Liver (tissue), 9 donors: ENCODE data around the gene FBXO34. TPM values are rescaled to one million over a fixed set of nuclear protein-coding genes. Genes with fewer than 3 reads are reported as not detected.

Experiments
- DNase-seq: peaks from one replicate; pipeline ENCODE4 v3.0.0-alpha.2; 2017; ENCODE audit warnings: low spot score
- H3K27ac ChIP-seq, 2 donors: one replicate each; pipeline ENCODE4 v1.7.0; 2013; ENCODE audit warnings: inconsistent platforms in 2 of 2, low read length in 2 of 2, control low read depth in 1 of 2, low read depth in 1 of 2, mild to moderate bottlenecking in 1 of 2
- H3K27me3 ChIP-seq, 4 donors: one replicate each; pipeline versions ENCODE4 v1.6.1 to v1.7.0; 2013; ENCODE audit warnings: low read length in 3 of 4, inconsistent platforms in 1 of 4, mild to moderate bottlenecking in 1 of 4, moderate library complexity in 1 of 4; ENCODE audit not compliant: control insufficient read depth in 4 of 4, insufficient read depth in 4 of 4
- H3K36me3 ChIP-seq, 4 donors: one replicate each; pipeline versions ENCODE4 v1.6.1 to v1.7.0; 2013; ENCODE audit warnings: low read length in 3 of 4, mild to moderate bottlenecking in 3 of 4, low read depth in 1 of 4, moderate library complexity in 1 of 4; ENCODE audit not compliant: control insufficient read depth in 4 of 4, insufficient read depth in 3 of 4
- H3K4me1 ChIP-seq, 4 donors: one replicate each; pipeline versions ENCODE4 v1.6.1 to v1.7.0; 2013; ENCODE audit warnings: low read length in 3 of 4, mild to moderate bottlenecking in 3 of 4, moderate library complexity in 1 of 4; ENCODE audit not compliant: control insufficient read depth in 4 of 4, insufficient read depth in 4 of 4
- H3K4me3 ChIP-seq, 3 donors: one replicate each; pipeline versions ENCODE4 v1.6.1 to v1.7.0; 2013; ENCODE audit warnings: low read length in 3 of 3, control low read depth in 1 of 3, low read depth in 1 of 3, mild to moderate bottlenecking in 1 of 3
- H3K9ac ChIP-seq, 2 donors: one replicate each; pipeline ENCODE4 v1.7.0; 2013; ENCODE audit warnings: low read length in 2 of 2, mild to moderate bottlenecking in 2 of 2, moderate library complexity in 2 of 2, control low read depth in 1 of 2, low read depth in 1 of 2
- H3K9me3 ChIP-seq, 4 donors: one replicate each; pipeline versions ENCODE4 v1.6.1 to v1.7.0; 2013; ENCODE audit warnings: low read length in 3 of 4; ENCODE audit not compliant: control insufficient read depth in 4 of 4
- ATF3 ChIP-seq: IDR thresholded peaks from 2 replicates; pipeline ENCODE4 v1.6.1; 2016; ENCODE audit warnings: antibody characterized with exemption
- CTCF ChIP-seq: fragments of 150-350 bp; IDR thresholded peaks from 2 replicates; pipeline ENCODE4 v1.5.1; 2017; ENCODE audit warnings: improper control_type of control experiment, low read depth, low read length; ENCODE audit not compliant: missing input control
- EGR1 ChIP-seq, 2 donors: IDR thresholded peaks; 2 replicates each; pipeline ENCODE4 v1.6.1; 2016 to 2018; ENCODE audit warnings: antibody characterized with exemption in 2 of 2, low read depth in 2 of 2
- FOXA1 ChIP-seq: IDR thresholded peaks from 2 replicates; pipeline ENCODE4 v1.6.1; 2016; ENCODE audit warnings: antibody characterized with exemption
- FOXA2 ChIP-seq: IDR thresholded peaks from 2 replicates; pipeline ENCODE4 v1.6.1; 2016; ENCODE audit warnings: antibody characterized with exemption
- GABPA ChIP-seq, 2 donors: IDR thresholded peaks in 1 of 2; conservative IDR thresholded peaks in 1 of 2; 2 replicates each; pipeline ENCODE4 v1.6.1; 2016; ENCODE audit warnings: antibody characterized with exemption in 2 of 2, mild to moderate bottlenecking in 1 of 2, moderate library complexity in 1 of 2
- HNF4A ChIP-seq, 2 donors: conservative IDR thresholded peaks; 2 replicates each; pipeline ENCODE4 v1.6.1; 2016; ENCODE audit warnings: antibody characterized with exemption in 2 of 2, mild to moderate bottlenecking in 2 of 2
- HNF4G ChIP-seq: IDR thresholded peaks from 2 replicates; pipeline ENCODE4 v1.6.1; 2016; ENCODE audit warnings: antibody characterized with exemption
- JUND ChIP-seq, 2 donors: IDR thresholded peaks; 2 replicates each; pipeline ENCODE4 v1.6.1; 2016; ENCODE audit warnings: antibody characterized with exemption in 2 of 2
- MAX ChIP-seq: IDR thresholded peaks from 2 replicates; pipeline ENCODE4 v1.6.1; 2016; ENCODE audit warnings: antibody characterized with exemption
- NR2F2 ChIP-seq: IDR thresholded peaks from 2 replicates; pipeline ENCODE4 v1.6.1; 2016; ENCODE audit warnings: antibody characterized with exemption
- RAD21 ChIP-seq, 2 donors: IDR thresholded peaks; 2 replicates each; pipeline ENCODE4 v1.6.1; 2016; ENCODE audit warnings: antibody characterized with exemption in 2 of 2, mild to moderate bottlenecking in 2 of 2
- REST ChIP-seq: IDR thresholded peaks from 2 replicates; pipeline ENCODE4 v1.6.1; 2016; ENCODE audit warnings: antibody characterized with exemption, mild to moderate bottlenecking
- RXRA ChIP-seq, 2 donors: IDR thresholded peaks; 2 replicates each; pipeline ENCODE4 v1.6.1; 2017 to 2018; ENCODE audit warnings: antibody characterized with exemption in 2 of 2, mild to moderate bottlenecking in 1 of 2
- SP1 ChIP-seq: IDR thresholded peaks from 2 replicates; pipeline ENCODE4 v1.6.1; 2018; ENCODE audit warnings: antibody characterized with exemption, mild to moderate bottlenecking
- TAF1 ChIP-seq: conservative IDR thresholded peaks from 2 replicates; pipeline ENCODE4 v1.6.1; 2016; ENCODE audit warnings: antibody characterized with exemption, mild to moderate bottlenecking
- YY1 ChIP-seq: IDR thresholded peaks from 2 replicates; pipeline ENCODE4 v1.6.1; 2016; ENCODE audit warnings: antibody characterized with exemption, mild to moderate bottlenecking
- ZBTB33 ChIP-seq: IDR thresholded peaks from 2 replicates; pipeline ENCODE4 v1.6.1; 2016; ENCODE audit warnings: antibody characterized with exemption
- WGBS: extraction: QIAGEN DNeasy Blood & Tissue Kit; methylation state at CpG from one replicate; pipeline ENCODE4 v1.1.7; 2013; 5-methylcytosine and 5-hydroxymethylcytosine counted together
- polyA plus RNA-seq, 2 donors: library from polyadenylated mRNA; stranded (reverse) in 1 of 2; unstranded in 1 of 2; fragments of 200-250 nt in 1 of 2; fragments of >200 nt in 1 of 2; fragmentation: Nextera tagmentation in 1 of 2; extraction: Ambion mirVana in 1 of 2; gene quantifications; one replicate each; pipeline versions ENCODE4 v1.2.1 to v1.2.3, GENCODE V29; 2013 to 2015
- total RNA-seq, 2 donors: library from RNA; depleted of rRNA; stranded (reverse); fragments of >200 nt; gene quantifications; one replicate each; pipeline ENCODE4 v1.2.3, GENCODE V29; 2014
- donor health status: healthy.
- donor health status: healthy.
- donor health status: healthy.
- donor health status: healthy.
- donor health status: healthy.

Gene FBXO34
- total and polyA plus RNA-seq, 4 donors = 4.2 to 25.8 (median 10.1) TPM

GRCh38 chr14:55243386-55243785 is 27.8 kb upstream of the FBXO34 start:
- Histone ChIP-seq H3K4me1 (no peaks in the 10 kb centered on the region), H3K27me3 (peaks cover 0 to 4% (median 0%) of the 10 kb centered on the region in 4 donors), H3K9ac (no peak overlapping the region), H3K9me3 (no peaks in the 10 kb centered on the region), H3K27ac (no peak overlapping the region), H3K4me3 (no peak overlapping the region), H3K36me3 (no peaks in the 10 kb centered on the region)
- 91% methylated on average over 3 of the region's 3 CpGs for WGBS
- no peak for TF ChIP-seq TAF1
- no peak for TF ChIP-seq ZBTB33
- no peak for TF ChIP-seq MAX
- no peak for TF ChIP-seq FOXA2
- TF ChIP-seq RAD21 (IDR thresholded peaks at IDR 0.05) = no peak
- TF ChIP-seq NR2F2 = no peak
- TF ChIP-seq SP1 = no peak
- no peak for TF ChIP-seq REST
- TF ChIP-seq CTCF = no peak
- TF ChIP-seq RXRA (IDR thresholded peaks at IDR 0.05) = no peak
- TF ChIP-seq FOXA1 = no peak
- no peak for TF ChIP-seq HNF4G
- DNase-seq = no peak

- no peak for DNase-seq
- no peaks in the 10 kb centered on the region for H3K36me3 ChIP-seq
- H3K9ac ChIP-seq = no peak overlapping the region
- H3K9me3 ChIP-seq = no peaks in the 10 kb centered on the region
- H3K27me3 ChIP-seq = peaks cover 0 to 4% (median 0%) of the 10 kb centered on the region in 4 donors
- no peak overlapping the region for H3K27ac ChIP-seq
- no peak overlapping the region for H3K4me3 ChIP-seq
- 90% methylated on average over 5 of the region's 5 CpGs for WGBS
- H3K4me1 ChIP-seq = no peaks in the 10 kb centered on the region
- TF ChIP-seq ZBTB33 = no peak
- TF ChIP-seq TAF1 = no peak
- TF ChIP-seq YY1 = no peak
- TF ChIP-seq RXRA (IDR thresholded peaks at IDR 0.05) = no peak
- no peak for TF ChIP-seq GABPA (IDR thresholded peaks at IDR 0.05 in 1 of 2, conservative IDR thresholded peaks at IDR 0.05 in 1 of 2)
- TF ChIP-seq HNF4G = no peak
- no peak for TF ChIP-seq EGR1 (IDR thresholded peaks at IDR 0.05; ENCODE audit: low read depth in 2 of 2)
- TF ChIP-seq SP1 = no peak
- no peak for TF ChIP-seq HNF4A (conservative IDR thresholded peaks at IDR 0.05)
- TF ChIP-seq RAD21 (IDR thresholded peaks at IDR 0.05) = no peak
- no peak for TF ChIP-seq FOXA2
- TF ChIP-seq JUND (IDR thresholded peaks at IDR 0.05) = no peak
- TF ChIP-seq FOXA1 = no peak
- TF ChIP-seq ATF3 = no peak
- no peak for TF ChIP-seq REST
- TF ChIP-seq NR2F2 = no peak
- no peak for TF ChIP-seq MAX
These were observed 27.4 kb upstream of the FBXO34 start for GRCh38 chr14:55243813-55244212.
